Measurements from ENCODE around the gene VTI1A.

Gene VTI1A

GRCh38 chr10:112751651-112752050 lies 304.6 kb downstream of the VTI1A start:
- H3K27me3 ChIP-seq (replicated peaks; ENCODE audit: control insufficient read depth, insufficient read depth, low read length, poor library complexity, severe bottlenecking): no peaks in the 10 kb centered on the region
- DNase-seq: no peak

GRCh38 chr10:112752288-112752687 lies 305.3 kb downstream of the VTI1A start:
- Histone ChIP-seq H3K27me3 (replicated peaks; ENCODE audit: control insufficient read depth, insufficient read depth, low read length, poor library complexity, severe bottlenecking) (no peaks in the 10 kb centered on the region), H3K27ac (ENCODE audit: insufficient read depth, low read length, poor library complexity, severe bottlenecking) (no peak overlapping the region), H3K4me3 (ENCODE audit: insufficient read depth, low read depth, low read length, poor library complexity, severe bottlenecking) (no peak overlapping the region), H3K4me1 (ENCODE audit: control insufficient read depth, insufficient read depth, low read length, poor library complexity, severe bottlenecking) (no peaks in the 10 kb centered on the region), H3K9me3 (ENCODE audit: control insufficient read depth, low read length) (no peaks in the 10 kb centered on the region), H3K36me3 (ENCODE audit: control insufficient read depth, insufficient read depth, low read length) (no peaks in the 10 kb centered on the region)
- no peak for DNase-seq

More at GRCh38 chr10:112751651-112752050, 304.6 kb downstream of the VTI1A start:
- Histone ChIP-seq H3K9me3 (ENCODE audit: control insufficient read depth, low read length) (no peaks in the 10 kb centered on the region), H3K4me3 (ENCODE audit: insufficient read depth, low read depth, low read length, poor library complexity, severe bottlenecking) (no peak overlapping the region), H3K4me1 (ENCODE audit: control insufficient read depth, insufficient read depth, low read length, poor library complexity, severe bottlenecking) (no peaks in the 10 kb centered on the region), H3K27ac (ENCODE audit: insufficient read depth, low read length, poor library complexity, severe bottlenecking) (no peak overlapping the region), H3K36me3 (ENCODE audit: control insufficient read depth, insufficient read depth, low read length) (no peaks in the 10 kb centered on the region)

GRCh38 chr10:112753961-112754411 lies 307.0 kb downstream of the VTI1A start:
- Histone ChIP-seq H3K27me3 (replicated peaks; ENCODE audit: control insufficient read depth, insufficient read depth, low read length, poor library complexity, severe bottlenecking) (no peaks in the 10 kb centered on the region), H3K9me3 (ENCODE audit: control insufficient read depth, low read length) (no peaks in the 10 kb centered on the region), H3K27ac (ENCODE audit: insufficient read depth, low read length, poor library complexity, severe bottlenecking) (no peak overlapping the region), H3K4me3 (ENCODE audit: insufficient read depth, low read depth, low read length, poor library complexity, severe bottlenecking) (no peak overlapping the region), H3K36me3 (ENCODE audit: control insufficient read depth, insufficient read depth, low read length) (no peaks in the 10 kb centered on the region), H3K4me1 (ENCODE audit: control insufficient read depth, insufficient read depth, low read length, poor library complexity, severe bottlenecking) (no peaks in the 10 kb centered on the region)
- no peak for DNase-seq

GRCh38 chr10:112755446-112756234 lies 308.6 kb downstream of the VTI1A start:
- Histone ChIP-seq H3K27ac (ENCODE audit: insufficient read depth, low read length, poor library complexity, severe bottlenecking) (no peak overlapping the region), H3K9me3 (ENCODE audit: control insufficient read depth, low read length) (no peaks in the 10 kb centered on the region), H3K27me3 (replicated peaks; ENCODE audit: control insufficient read depth, insufficient read depth, low read length, poor library complexity, severe bottlenecking) (no peaks in the 10 kb centered on the region), H3K36me3 (ENCODE audit: control insufficient read depth, insufficient read depth, low read length) (no peaks in the 10 kb centered on the region), H3K4me3 (ENCODE audit: insufficient read depth, low read depth, low read length, poor library complexity, severe bottlenecking) (no peak overlapping the region), H3K4me1 (ENCODE audit: control insufficient read depth, insufficient read depth, low read length, poor library complexity, severe bottlenecking) (no peaks in the 10 kb centered on the region)
- DNase-seq: no peak

- H3K4me1 ChIP-seq (ENCODE audit: control insufficient read depth, insufficient read depth, low read length, poor library complexity, severe bottlenecking): no peaks in the 10 kb centered on the region
- H3K27me3 ChIP-seq (replicated peaks; ENCODE audit: control insufficient read depth, insufficient read depth, low read length, poor library complexity, severe bottlenecking): no peaks in the 10 kb centered on the region
- DNase-seq: no peak
- no peaks in the 10 kb centered on the region for H3K9me3 ChIP-seq (ENCODE audit: control insufficient read depth, low read length)
- H3K36me3 ChIP-seq (ENCODE audit: control insufficient read depth, insufficient read depth, low read length): no peaks in the 10 kb centered on the region
- no peak overlapping the region for H3K27ac ChIP-seq (ENCODE audit: insufficient read depth, low read length, poor library complexity, severe bottlenecking)
- no peak overlapping the region for H3K4me3 ChIP-seq (ENCODE audit: insufficient read depth, low read depth, low read length, poor library complexity, severe bottlenecking)
Measured at GRCh38 chr10:112756235-112756527, 309.2 kb downstream of the VTI1A start.

GRCh38 chr10:112758961-112759360 lies 311.9 kb downstream of the VTI1A start:
- H3K27me3 ChIP-seq (replicated peaks; ENCODE audit: control insufficient read depth, insufficient read depth, low read length, poor library complexity, severe bottlenecking): no peaks in the 10 kb centered on the region
- H3K4me1 ChIP-seq (ENCODE audit: control insufficient read depth, insufficient read depth, low read length, poor library complexity, severe bottlenecking): no peaks in the 10 kb centered on the region
- no peaks in the 10 kb centered on the region for H3K36me3 ChIP-seq (ENCODE audit: control insufficient read depth, insufficient read depth, low read length)
- H3K4me3 ChIP-seq (ENCODE audit: insufficient read depth, low read depth, low read length, poor library complexity, severe bottlenecking): no peak overlapping the region
- no peak overlapping the region for H3K27ac ChIP-seq (ENCODE audit: insufficient read depth, low read length, poor library complexity, severe bottlenecking)
- DNase-seq: no peak
- H3K9me3 ChIP-seq (ENCODE audit: control insufficient read depth, low read length): no peaks in the 10 kb centered on the region

- no peak for DNase-seq
- Histone ChIP-seq H3K9me3 (ENCODE audit: control insufficient read depth, low read length) (no peaks in the 10 kb centered on the region), H3K4me3 (ENCODE audit: insufficient read depth, low read depth, low read length, poor library complexity, severe bottlenecking) (no peak overlapping the region), H3K27me3 (replicated peaks; ENCODE audit: control insufficient read depth, insufficient read depth, low read length, poor library complexity, severe bottlenecking) (no peaks in the 10 kb centered on the region), H3K36me3 (ENCODE audit: control insufficient read depth, insufficient read depth, low read length) (no peaks in the 10 kb centered on the region), H3K27ac (ENCODE audit: insufficient read depth, low read length, poor library complexity, severe bottlenecking) (no peak overlapping the region), H3K4me1 (ENCODE audit: control insufficient read depth, insufficient read depth, low read length, poor library complexity, severe bottlenecking) (no peaks in the 10 kb centered on the region)
Measured at GRCh38 chr10:112759496-112759895, 312.5 kb downstream of the VTI1A start.

GRCh38 chr10:112761256-112761655 lies 314.2 kb downstream of the VTI1A start:
- Histone ChIP-seq H3K27ac (ENCODE audit: insufficient read depth, low read length, poor library complexity, severe bottlenecking) (no peak overlapping the region), H3K27me3 (replicated peaks; ENCODE audit: control insufficient read depth, insufficient read depth, low read length, poor library complexity, severe bottlenecking) (no peaks in the 10 kb centered on the region), H3K4me1 (ENCODE audit: control insufficient read depth, insufficient read depth, low read length, poor library complexity, severe bottlenecking) (no peaks in the 10 kb centered on the region), H3K36me3 (ENCODE audit: control insufficient read depth, insufficient read depth, low read length) (no peaks in the 10 kb centered on the region), H3K9me3 (ENCODE audit: control insufficient read depth, low read length) (no peaks in the 10 kb centered on the region), H3K4me3 (ENCODE audit: insufficient read depth, low read depth, low read length, poor library complexity, severe bottlenecking) (no peak overlapping the region)
- no peak for DNase-seq

GRCh38 chr10:112763916-112764520 lies 317.0 kb downstream of the VTI1A start:
- no peak for DNase-seq
- H3K4me3 ChIP-seq (ENCODE audit: insufficient read depth, low read depth, low read length, poor library complexity, severe bottlenecking): no peak overlapping the region

GRCh38 chr10:112765717-112766235 lies 318.8 kb downstream of the VTI1A start:
- no peak for DNase-seq
- no peaks in the 10 kb centered on the region for H3K9me3 ChIP-seq (ENCODE audit: control insufficient read depth, low read length)
- H3K4me1 ChIP-seq (ENCODE audit: control insufficient read depth, insufficient read depth, low read length, poor library complexity, severe bottlenecking): no peaks in the 10 kb centered on the region
- H3K4me3 ChIP-seq (ENCODE audit: insufficient read depth, low read depth, low read length, poor library complexity, severe bottlenecking): no peak overlapping the region
- H3K36me3 ChIP-seq (ENCODE audit: control insufficient read depth, insufficient read depth, low read length): no peaks in the 10 kb centered on the region
- no peaks in the 10 kb centered on the region for H3K27me3 ChIP-seq (replicated peaks; ENCODE audit: control insufficient read depth, insufficient read depth, low read length, poor library complexity, severe bottlenecking)
- H3K27ac ChIP-seq (ENCODE audit: insufficient read depth, low read length, poor library complexity, severe bottlenecking): no peak overlapping the region

More at GRCh38 chr10:112763916-112764520, 317.0 kb downstream of the VTI1A start:
- Histone ChIP-seq H3K27ac (ENCODE audit: insufficient read depth, low read length, poor library complexity, severe bottlenecking) (no peak overlapping the region), H3K27me3 (replicated peaks; ENCODE audit: control insufficient read depth, insufficient read depth, low read length, poor library complexity, severe bottlenecking) (no peaks in the 10 kb centered on the region), H3K4me1 (ENCODE audit: control insufficient read depth, insufficient read depth, low read length, poor library complexity, severe bottlenecking) (no peaks in the 10 kb centered on the region), H3K36me3 (ENCODE audit: control insufficient read depth, insufficient read depth, low read length) (no peaks in the 10 kb centered on the region), H3K9me3 (ENCODE audit: control insufficient read depth, low read length) (no peaks in the 10 kb centered on the region)

Data from effector memory CD4-positive, alpha-beta T cell (primary cell).